ENCODE results near the gene LTBP4. TPM values are rescaled to one million over a fixed set of nuclear protein-coding genes. Genes with fewer than 3 reads are reported as not detected.

Gene LTBP4
- total and polyA plus RNA-seq, 2 experiments from 2014 or later = 50.2 to 163 TPM

GRCh38 chr19:40575326-40575725 is 25.8 kb upstream of the LTBP4 start:
- H3K4me2 ChIP-seq = no peak overlapping the region
- WGBS (ENCODE audit: low lambda C conversion rate, missing lambda C conversion rate) = 82% methylated on average over 18 of the region's 18 CpGs

GRCh38 chr19:40576151-40576584 is 25.0 kb upstream of the LTBP4 start:
- H2AFZ ChIP-seq = peak overlapping the region; percentile 77

More at GRCh38 chr19:40575326-40575725, 25.8 kb upstream of the LTBP4 start:
- no peak for DNase-seq (ENCODE audit: low spot score)
- H4K20me1 ChIP-seq (ENCODE audit: insufficient read depth, poor library complexity, severe bottlenecking) = no peaks in the 10 kb centered on the region
- H2AFZ ChIP-seq = no peak overlapping the region
- no peak overlapping the region for H3K4me3 ChIP-seq
- H3K9me3 ChIP-seq (ENCODE audit: low read depth) = no peaks in the 10 kb centered on the region
- no peaks in the 10 kb centered on the region for H3K27me3 ChIP-seq
- no peaks in the 10 kb centered on the region for H3K79me2 ChIP-seq
- no peak overlapping the region for H3K27ac ChIP-seq
- TF ChIP-seq CTCF (IDR thresholded peaks at IDR 0.05; ENCODE audit: poor library complexity) (no peak), EZH2phosphoT487 (IDR thresholded peaks at IDR 0.05; ENCODE audit: low read depth, severe bottlenecking, unreplicated experiment) (no peak), EZH2 (IDR thresholded peaks at IDR 0.05; ENCODE audit: borderline replicate concordance) (no peak)
- H3K36me3 ChIP-seq (replicated peaks; ENCODE audit: insufficient read depth, low read depth) = no peaks in the 10 kb centered on the region
- no peaks in the 10 kb centered on the region for H3K9me2 ChIP-seq (replicated peaks; ENCODE audit: insufficient read depth)
- no peaks in the 10 kb centered on the region for H3K4me1 ChIP-seq (ENCODE audit: insufficient read depth)

GRCh38 chr19:40576585-40577451 is 24.4 kb upstream of the LTBP4 start, which contains the start of gene SHKBP1:
Gene SHKBP1, plus strand, starts transcription at chr19:40576873. Its CDS starts 27 bp downstream, at chr19:40576900.
- H3K4me1 ChIP-seq (ENCODE audit: insufficient read depth) = no peaks in the 10 kb centered on the region
- H3K27me3 ChIP-seq = no peaks in the 10 kb centered on the region
- H3K9me2 ChIP-seq (replicated peaks; ENCODE audit: insufficient read depth) = no peaks in the 10 kb centered on the region
- H3K27ac ChIP-seq = no peak within 1 kb of the TSS
- peak within 1 kb of the TSS; percentile 63 for H3K4me3 ChIP-seq
- H3K36me3 ChIP-seq (replicated peaks; ENCODE audit: insufficient read depth, low read depth) = no peaks in the 10 kb centered on the region
- no peaks in the 10 kb centered on the region for H3K79me2 ChIP-seq
- DNase-seq (ENCODE audit: low spot score) = peak; percentile 96
- peak within 1 kb of the TSS; percentile 89 for H3K4me2 ChIP-seq
- H3K9me3 ChIP-seq (ENCODE audit: low read depth) = no peaks in the 10 kb centered on the region
- TF ChIP-seq EZH2phosphoT487 (IDR thresholded peaks at IDR 0.05; ENCODE audit: low read depth, severe bottlenecking, unreplicated experiment) (no peak), EZH2 (IDR thresholded peaks at IDR 0.05; ENCODE audit: borderline replicate concordance) (no peak), CTCF (IDR thresholded peaks at IDR 0.05; ENCODE audit: poor library complexity) (no peak)
- H4K20me1 ChIP-seq (ENCODE audit: insufficient read depth, poor library complexity, severe bottlenecking) = no peaks in the 10 kb centered on the region
- H2AFZ ChIP-seq = peak within 1 kb of the TSS; percentile 85
- WGBS (ENCODE audit: low lambda C conversion rate, missing lambda C conversion rate) = 2% methylated on average over 40 of the region's 55 CpGs

More at GRCh38 chr19:40576151-40576584, 25.0 kb upstream of the LTBP4 start:
- Histone ChIP-seq H3K36me3 (replicated peaks; ENCODE audit: insufficient read depth, low read depth) (no peaks in the 10 kb centered on the region), H3K4me1 (ENCODE audit: insufficient read depth) (no peaks in the 10 kb centered on the region), H3K9me3 (ENCODE audit: low read depth) (no peaks in the 10 kb centered on the region), H3K9me2 (replicated peaks; ENCODE audit: insufficient read depth) (no peaks in the 10 kb centered on the region), H3K27ac (no peak overlapping the region), H3K4me3 (peak overlapping the region; percentile 63), H3K79me2 (no peaks in the 10 kb centered on the region), H4K20me1 (ENCODE audit: insufficient read depth, poor library complexity, severe bottlenecking) (no peaks in the 10 kb centered on the region), H3K27me3 (no peaks in the 10 kb centered on the region), H3K4me2 (peak overlapping the region; percentile 87)
- 8% methylated on average over 11 of the region's 22 CpGs for WGBS (ENCODE audit: low lambda C conversion rate, missing lambda C conversion rate)
- DNase-seq (ENCODE audit: low spot score) = no peak
- TF ChIP-seq EZH2phosphoT487 (IDR thresholded peaks at IDR 0.05; ENCODE audit: low read depth, severe bottlenecking, unreplicated experiment) = no peak
- TF ChIP-seq CTCF (IDR thresholded peaks at IDR 0.05; ENCODE audit: poor library complexity) = no peak
- TF ChIP-seq EZH2 (IDR thresholded peaks at IDR 0.05; ENCODE audit: borderline replicate concordance) = no peak

Data from hepatocyte (in vitro differentiated cells).